ENCODE measurements around the gene PCLO. TPM values are rescaled to one million over a fixed set of nuclear protein-coding genes. Genes with fewer than 3 reads are reported as not detected.

Gene PCLO
- total RNA-seq, 4 donors from 2014 or later = 11.8 to 40.4 (median 26.1) TPM

DNA sequence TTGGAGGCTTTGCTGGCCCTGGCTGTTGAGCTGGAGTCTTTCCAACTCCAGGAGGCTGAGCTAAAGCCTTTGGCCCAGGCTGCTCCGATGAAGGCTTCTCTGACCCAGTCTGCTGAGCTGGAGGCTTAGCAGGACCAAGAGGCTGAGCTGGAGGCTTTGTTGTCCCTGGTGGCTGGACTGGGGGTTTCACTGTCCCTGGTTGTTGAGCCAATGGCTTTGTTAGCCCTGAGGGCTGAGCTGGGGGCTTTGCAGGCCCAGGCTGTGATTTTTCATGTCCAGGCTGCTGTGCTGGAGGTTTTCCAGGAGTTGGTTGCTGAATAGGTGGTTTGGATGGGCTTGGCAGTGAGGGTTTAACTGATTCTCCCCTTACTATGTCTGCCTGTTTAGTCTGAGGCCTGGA, 7.3 kb downstream of the PCLO start:
- intact Hi-C loops (cut with DNase I) = no loop called here
- no peaks in the 10 kb centered on the region for H3K36me3 ChIP-seq
- no peak for DNase-seq
- 100% methylated on average over 1 of the region's 1 CpG; no CpG with 5 or more reads in 1 of the 2 donors for WGBS, 2 donors
- no peak overlapping the region for H3K27ac ChIP-seq
- no peaks in the 10 kb centered on the region for H3K27me3 ChIP-seq
- H3K9me3 ChIP-seq = no peaks in the 10 kb centered on the region
- TF ChIP-seq, protein P1, sequence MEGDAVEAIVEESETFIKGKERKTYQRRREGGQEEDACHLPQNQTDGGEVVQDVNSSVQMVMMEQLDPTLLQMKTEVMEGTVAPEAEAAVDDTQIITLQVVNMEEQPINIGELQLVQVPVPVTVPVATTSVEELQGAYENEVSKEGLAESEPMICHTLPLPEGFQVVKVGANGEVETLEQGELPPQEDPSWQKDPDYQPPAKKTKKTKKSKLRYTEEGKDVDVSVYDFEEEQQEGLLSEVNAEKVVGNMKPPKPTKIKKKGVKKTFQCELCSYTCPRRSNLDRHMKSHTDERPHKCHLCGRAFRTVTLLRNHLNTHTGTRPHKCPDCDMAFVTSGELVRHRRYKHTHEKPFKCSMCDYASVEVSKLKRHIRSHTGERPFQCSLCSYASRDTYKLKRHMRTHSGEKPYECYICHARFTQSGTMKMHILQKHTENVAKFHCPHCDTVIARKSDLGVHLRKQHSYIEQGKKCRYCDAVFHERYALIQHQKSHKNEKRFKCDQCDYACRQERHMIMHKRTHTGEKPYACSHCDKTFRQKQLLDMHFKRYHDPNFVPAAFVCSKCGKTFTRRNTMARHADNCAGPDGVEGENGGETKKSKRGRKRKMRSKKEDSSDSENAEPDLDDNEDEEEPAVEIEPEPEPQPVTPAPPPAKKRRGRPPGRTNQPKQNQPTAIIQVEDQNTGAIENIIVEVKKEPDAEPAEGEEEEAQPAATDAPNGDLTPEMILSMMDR (IDR thresholded peaks at IDR 0.05) = no peak
- no peak for TF ChIP-seq POLR2A (IDR thresholded peaks at IDR 0.05)
- H3K4me1 ChIP-seq = no peaks in the 10 kb centered on the region
- no peak overlapping the region for H3K4me3 ChIP-seq (replicated peaks in 1 of 3)

DNA sequence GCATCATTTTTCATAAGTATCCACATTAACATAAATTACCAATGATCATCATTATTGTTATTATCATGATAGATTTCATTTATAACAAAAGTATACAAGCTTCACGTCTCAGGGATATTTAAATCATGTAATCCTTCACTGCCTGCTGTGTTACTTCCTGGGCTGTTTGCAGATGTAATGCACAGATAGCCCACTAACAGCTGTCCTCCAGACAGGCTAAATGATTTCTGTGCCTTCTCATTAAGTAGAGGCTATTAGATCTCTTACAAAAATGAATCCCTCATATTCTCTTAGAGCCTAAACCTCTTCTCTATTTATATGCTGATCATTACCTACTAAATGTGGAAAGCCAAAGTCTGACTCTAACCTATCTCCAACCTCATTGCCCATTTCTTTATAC, 9.3 kb downstream of the PCLO start:
- TF ChIP-seq POLR2A (IDR thresholded peaks at IDR 0.05) = no peak
- TF ChIP-seq, protein P1 (IDR thresholded peaks at IDR 0.05) = no peak
- Histone ChIP-seq H3K4me3 (replicated peaks in 1 of 3) (no peak overlapping the region), H3K36me3 (no peaks in the 10 kb centered on the region), H3K27me3 (no peaks in the 10 kb centered on the region), H3K9me3 (no peaks in the 10 kb centered on the region), H3K27ac (no peak overlapping the region), H3K4me1 (no peaks in the 10 kb centered on the region)
- intact Hi-C loops (cut with DNase I) = no loop called here
- WGBS, 2 donors = 57 to 76% methylated on average over 1 of the region's 1 CpG
- DNase-seq = no peak

DNA sequence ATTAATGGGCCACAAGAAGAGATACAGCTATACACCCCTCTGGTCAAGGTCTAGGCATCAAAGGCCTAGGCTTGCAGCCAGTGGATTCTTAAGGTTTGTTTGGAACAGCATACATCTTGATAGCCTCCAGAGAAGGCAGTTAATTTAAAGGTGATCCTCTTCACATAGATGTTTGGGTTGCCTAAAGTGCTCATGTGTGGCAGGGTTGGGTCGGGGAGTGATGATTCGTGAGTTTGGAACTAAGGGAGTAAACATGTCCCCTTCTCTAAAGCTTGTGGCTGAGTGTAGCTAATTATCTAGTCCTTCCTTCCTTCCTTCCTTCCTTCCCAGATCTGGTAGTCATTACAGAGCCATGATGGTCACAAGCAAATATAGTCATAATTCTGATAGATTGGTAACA, 12.4 kb downstream of the PCLO start:
- 80% methylated on average over 2 of the region's 2 CpGs for WGBS, 2 donors
- no peak for TF ChIP-seq POLR2A (IDR thresholded peaks at IDR 0.05)
- TF ChIP-seq, protein P1 (IDR thresholded peaks at IDR 0.05) = no peak
- intact Hi-C loops (cut with DNase I) = no loop called here
- Histone ChIP-seq H3K27me3 (no peaks in the 10 kb centered on the region), H3K27ac (no peak overlapping the region), H3K36me3 (no peaks in the 10 kb centered on the region), H3K4me1 (no peaks in the 10 kb centered on the region), H3K9me3 (no peaks in the 10 kb centered on the region), H3K4me3 (replicated peaks in 1 of 3) (no peak overlapping the region)
- no peak for DNase-seq

DNA sequence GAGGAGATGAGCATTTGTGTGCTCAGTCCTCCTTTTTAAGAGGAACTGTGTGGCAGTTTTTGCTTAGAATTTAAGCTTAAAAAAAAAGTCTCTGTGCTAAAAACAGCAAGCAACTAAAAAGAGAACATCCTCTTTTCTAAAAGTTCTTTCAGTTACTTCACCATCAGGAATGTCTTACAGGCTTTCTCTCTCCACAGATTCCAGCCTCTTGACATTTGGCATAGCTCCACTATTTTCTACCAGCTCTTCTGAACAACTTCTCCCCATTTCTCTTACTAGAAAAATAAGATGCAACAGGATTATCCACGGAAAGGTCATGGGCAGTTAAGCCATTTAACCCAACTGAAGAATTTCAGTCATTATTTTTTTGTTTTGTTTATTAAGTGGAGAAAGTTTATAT, 13.2 kb downstream of the PCLO start:
- Histone ChIP-seq H3K9me3 (no peaks in the 10 kb centered on the region), H3K36me3 (no peaks in the 10 kb centered on the region), H3K4me3 (replicated peaks in 1 of 3) (no peak overlapping the region), H3K27ac (no peak overlapping the region), H3K27me3 (no peaks in the 10 kb centered on the region), H3K4me1 (no peaks in the 10 kb centered on the region)
- WGBS, 2 donors = 44 to 46% methylated on average over 1 of the region's 1 CpG
- intact Hi-C loops (cut with DNase I) = no loop called here
- no peak for TF ChIP-seq POLR2A (IDR thresholded peaks at IDR 0.05)
- TF ChIP-seq, protein P1 (IDR thresholded peaks at IDR 0.05) = no peak
- no peak for DNase-seq

DNA sequence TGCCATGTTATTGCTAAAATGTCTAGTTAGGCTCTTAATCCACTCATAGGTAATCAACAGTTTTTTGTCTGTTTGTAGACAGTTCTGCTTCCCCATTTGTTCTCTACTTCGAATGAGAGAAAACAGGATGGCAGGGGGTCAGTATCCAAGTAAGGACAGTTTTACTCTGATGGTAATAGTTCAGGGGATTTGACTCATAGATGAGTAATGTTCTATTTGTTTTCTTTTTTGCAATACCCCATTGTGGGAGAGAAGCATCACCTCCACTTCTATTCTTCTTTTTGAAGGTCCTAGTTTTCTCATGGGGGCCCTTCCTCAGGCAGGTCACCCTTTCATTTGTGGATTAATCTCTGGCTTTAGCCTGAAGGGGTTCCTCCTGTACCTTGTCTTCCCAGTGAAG, 13.9 kb downstream of the PCLO start:
- Histone ChIP-seq H3K27me3 (no peaks in the 10 kb centered on the region), H3K27ac (no peak overlapping the region), H3K36me3 (no peaks in the 10 kb centered on the region), H3K4me1 (no peaks in the 10 kb centered on the region), H3K9me3 (no peaks in the 10 kb centered on the region), H3K4me3 (replicated peaks in 1 of 3) (no peak overlapping the region)
- no peak for TF ChIP-seq POLR2A (IDR thresholded peaks at IDR 0.05)
- TF ChIP-seq, protein P1 (IDR thresholded peaks at IDR 0.05) = no peak
- 68 to 80% methylated on average over 1 of the region's 1 CpG for WGBS, 2 donors
- no peak for DNase-seq
- intact Hi-C loops (cut with DNase I) = no loop called here
